ENCODE measurements around the gene SIL1.

Gene SIL1

GRCh38 chr5:138974227-138975063, 223.7 kb downstream of the SIL1 start:
- FAIRE-seq: no peak
- no peak for DNase-seq (ENCODE audit: insufficient read length)

GRCh38 chr5:138972836-138973235, 225.3 kb downstream of the SIL1 start:
- TF ChIP-seq POLR2A (IDR thresholded peaks at IDR 0.05; ENCODE audit: low read depth, low read length): no peak
- no peak for TF ChIP-seq POLR2AphosphoS5 (IDR thresholded peaks at IDR 0.05; ENCODE audit: low read depth, low read length)
- no peak for TF ChIP-seq TAF1 (IDR thresholded peaks at IDR 0.05; ENCODE audit: borderline replicate concordance, low read depth, low read length)
- FAIRE-seq: no peak
- no peak for DNase-seq (ENCODE audit: insufficient read length)

More at GRCh38 chr5:138974227-138975063, 223.7 kb downstream of the SIL1 start:
- TF ChIP-seq TAF1 (IDR thresholded peaks at IDR 0.05; ENCODE audit: borderline replicate concordance, low read depth, low read length): no peak
- no peak for TF ChIP-seq POLR2AphosphoS5 (IDR thresholded peaks at IDR 0.05; ENCODE audit: low read depth, low read length)

- TF ChIP-seq POLR2AphosphoS5 (IDR thresholded peaks at IDR 0.05; ENCODE audit: low read depth, low read length) (no peak), TAF1 (IDR thresholded peaks at IDR 0.05; ENCODE audit: borderline replicate concordance, low read depth, low read length) (no peak), POLR2A (IDR thresholded peaks at IDR 0.05; ENCODE audit: low read depth, low read length) (no peak)
- DNase-seq (ENCODE audit: insufficient read length): no peak
- no peak for FAIRE-seq
Measured at GRCh38 chr5:138972230-138972629, 225.9 kb downstream of the SIL1 start.

- FAIRE-seq: no peak
- no peak for DNase-seq (ENCODE audit: insufficient read length)
- TF ChIP-seq POLR2AphosphoS5 (IDR thresholded peaks at IDR 0.05; ENCODE audit: low read depth, low read length) (no peak), POLR2A (IDR thresholded peaks at IDR 0.05; ENCODE audit: low read depth, low read length) (no peak), TAF1 (IDR thresholded peaks at IDR 0.05; ENCODE audit: borderline replicate concordance, low read depth, low read length) (no peak)
Measured at GRCh38 chr5:138969323-138970002, 228.7 kb downstream of the SIL1 start.

GRCh38 chr5:138968601-138969000, 229.6 kb downstream of the SIL1 start:
- no peak for DNase-seq (ENCODE audit: insufficient read length)
- no peak for FAIRE-seq
- TF ChIP-seq POLR2AphosphoS5 (IDR thresholded peaks at IDR 0.05; ENCODE audit: low read depth, low read length) (no peak), TAF1 (IDR thresholded peaks at IDR 0.05; ENCODE audit: borderline replicate concordance, low read depth, low read length) (no peak), POLR2A (IDR thresholded peaks at IDR 0.05; ENCODE audit: low read depth, low read length) (no peak)

- DNase-seq (ENCODE audit: insufficient read length) (no peak), FAIRE-seq (no peak)
- TF ChIP-seq POLR2AphosphoS5 (IDR thresholded peaks at IDR 0.05; ENCODE audit: low read depth, low read length): no peak
- TF ChIP-seq TAF1 (IDR thresholded peaks at IDR 0.05; ENCODE audit: borderline replicate concordance, low read depth, low read length): no peak
- no peak for TF ChIP-seq POLR2A (IDR thresholded peaks at IDR 0.05; ENCODE audit: low read depth, low read length)
Measured at GRCh38 chr5:138967791-138968448, 230.2 kb downstream of the SIL1 start.

GRCh38 chr5:138966236-138966985, 231.8 kb downstream of the SIL1 start:
- TF ChIP-seq TAF1 (IDR thresholded peaks at IDR 0.05; ENCODE audit: borderline replicate concordance, low read depth, low read length) (no peak), POLR2AphosphoS5 (IDR thresholded peaks at IDR 0.05; ENCODE audit: low read depth, low read length) (no peak), POLR2A (IDR thresholded peaks at IDR 0.05; ENCODE audit: low read depth, low read length) (no peak)
- DNase-seq (ENCODE audit: insufficient read length) (no peak), FAIRE-seq (no peak)

- TF ChIP-seq POLR2AphosphoS5 (IDR thresholded peaks at IDR 0.05; ENCODE audit: low read depth, low read length): no peak
- no peak for TF ChIP-seq TAF1 (IDR thresholded peaks at IDR 0.05; ENCODE audit: borderline replicate concordance, low read depth, low read length)
- TF ChIP-seq POLR2A (IDR thresholded peaks at IDR 0.05; ENCODE audit: low read depth, low read length): no peak
- FAIRE-seq: no peak
Measured at GRCh38 chr5:138965626-138966025, 232.5 kb downstream of the SIL1 start.

GRCh38 chr5:138964647-138965201, 233.4 kb downstream of the SIL1 start:
- FAIRE-seq: no peak
- TF ChIP-seq POLR2AphosphoS5 (IDR thresholded peaks at IDR 0.05; ENCODE audit: low read depth, low read length) (no peak), TAF1 (IDR thresholded peaks at IDR 0.05; ENCODE audit: borderline replicate concordance, low read depth, low read length) (no peak), POLR2A (IDR thresholded peaks at IDR 0.05; ENCODE audit: low read depth, low read length) (no peak)
- DNase-seq (ENCODE audit: insufficient read length): no peak

More at GRCh38 chr5:138965626-138966025, 232.5 kb downstream of the SIL1 start:
- DNase-seq (ENCODE audit: insufficient read length): no peak

- no peak for TF ChIP-seq POLR2A (IDR thresholded peaks at IDR 0.05; ENCODE audit: low read depth, low read length)
- TF ChIP-seq POLR2AphosphoS5 (IDR thresholded peaks at IDR 0.05; ENCODE audit: low read depth, low read length): no peak
- TF ChIP-seq TAF1 (IDR thresholded peaks at IDR 0.05; ENCODE audit: borderline replicate concordance, low read depth, low read length): no peak
- DNase-seq (ENCODE audit: insufficient read length): no peak
- no peak for FAIRE-seq
Measured at GRCh38 chr5:138963763-138964371, 234.3 kb downstream of the SIL1 start.
